Measurements from ENCODE around the gene ARAP1. TPM values are rescaled to one million over a fixed set of nuclear protein-coding genes. Genes with fewer than 3 reads are reported as not detected.

ARAP1 gene
- total and polyA plus RNA-seq, 7 experiments from 2014 or later, result 30.4 to 317 (median 132) TPM

DNA sequence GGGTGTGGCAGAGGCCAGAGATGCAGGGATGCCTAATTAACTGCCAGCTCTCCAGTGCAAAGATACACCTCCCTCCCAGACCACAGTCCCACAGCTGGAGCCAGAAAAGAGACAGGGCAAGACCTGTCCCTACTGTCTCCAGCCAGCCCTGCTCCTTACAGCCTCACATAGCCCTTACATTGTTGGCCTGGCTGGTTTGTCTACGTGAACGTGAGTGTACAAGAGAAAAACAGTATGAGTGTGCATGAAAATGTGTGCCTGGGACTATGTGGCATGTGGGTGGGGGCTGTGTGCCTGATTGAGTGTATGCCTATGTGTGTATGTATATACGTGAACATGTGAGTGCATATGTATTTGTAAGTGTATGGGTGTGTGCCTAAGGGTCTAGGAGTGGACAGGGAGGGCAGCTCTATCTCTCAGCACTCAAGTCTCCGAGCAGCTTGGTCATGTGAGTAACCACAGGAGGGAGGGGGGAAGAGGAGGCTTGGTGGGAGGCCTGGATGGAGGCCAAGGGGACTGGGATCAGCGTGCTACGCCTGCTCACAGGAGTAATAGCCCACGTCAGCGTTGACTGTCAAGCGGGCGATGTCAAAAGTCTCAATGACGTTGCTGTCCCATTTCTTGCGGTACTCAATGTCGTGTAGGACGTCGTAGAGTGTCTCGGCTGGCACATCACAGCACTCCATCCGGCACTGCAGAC is 6.6 kb upstream of the ARAP1 start:
- H3K4me1 ChIP-seq (ENCODE audit: control insufficient read depth in 2 of 2, insufficient read depth in 2 of 2, low read length in 2 of 2), result no peaks in the 10 kb centered on the region
- Mint-ChIP-seq H3K4me3 (no peak overlapping the region), H3K27me3 (no peaks in the 10 kb centered on the region), H3K36me3 (peaks cover 0 to 22% (median 5%) of the 10 kb centered on the region in 5 donors), H3K27ac (no peak overlapping the region), H3K4me1 (peaks cover 0 to 23% (median 7%) of the 10 kb centered on the region in 7 donors), H3K9me3 (no peaks in the 10 kb centered on the region)
- no peak for DNase-seq
- no peaks in the 10 kb centered on the region for H3K9me3 ChIP-seq (ENCODE audit: control insufficient read depth in 2 of 3, low read length in 3 of 3)
- peaks cover 0 to 8% (median 0%) of the 10 kb centered on the region in 3 experiments for H3K36me3 ChIP-seq (ENCODE audit: control insufficient read depth in 2 of 3, insufficient read depth in 3 of 3, low read length in 3 of 3)
- intact Hi-C loops (cut with micrococcal nuclease), result no loop called here
- CTCF ChIA-PET, result no interaction called here
- POLR2A ChIA-PET, result no interaction called here
- H3K4me3 ChIP-seq (ENCODE audit: low read length), result no peak overlapping the region
- H3K27me3 ChIP-seq (ENCODE audit: control insufficient read depth in 2 of 2, insufficient read depth in 2 of 2, low read length in 2 of 2), result no peaks in the 10 kb centered on the region
- peak; percentile 75 for ATAC-seq
- H3K27ac ChIP-seq (ENCODE audit: low read depth, low read length), result no peak overlapping the region

DNA sequence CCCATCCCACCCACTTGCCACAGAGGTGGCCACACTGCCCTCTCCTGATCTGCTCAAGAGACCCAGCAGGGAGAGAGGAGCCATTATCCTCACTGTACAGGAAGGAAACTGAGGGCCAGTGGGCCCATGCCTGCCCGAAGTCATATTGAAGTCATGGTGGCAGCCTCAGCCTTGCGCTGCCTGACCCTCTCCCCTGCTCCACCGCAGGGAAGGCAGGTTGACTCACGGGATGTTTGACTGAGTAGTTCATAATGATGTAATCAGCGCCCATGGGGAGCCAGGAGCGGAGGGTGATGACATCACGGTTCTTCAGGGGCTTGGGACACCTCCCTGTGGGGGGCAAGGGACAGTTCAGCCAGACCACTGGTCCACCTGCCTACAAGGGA is 6.1 kb upstream of the ARAP1 start:
- Mint-ChIP-seq H3K9me3 (no peaks in the 10 kb centered on the region), H3K27ac (no peak overlapping the region), H3K4me1 (peaks cover 2 to 25% (median 7%) of the 10 kb centered on the region in 7 donors), H3K36me3 (peaks cover 0 to 22% (median 5%) of the 10 kb centered on the region in 5 donors), H3K27me3 (no peaks in the 10 kb centered on the region), H3K4me3 (no peak overlapping the region)
- ATAC-seq (no peak), DNase-seq (no peak)
- no peak overlapping the region for H3K27ac ChIP-seq (ENCODE audit: low read depth, low read length)
- H3K4me1 ChIP-seq (ENCODE audit: control insufficient read depth in 2 of 2, insufficient read depth in 2 of 2, low read length in 2 of 2), result no peaks in the 10 kb centered on the region
- no peaks in the 10 kb centered on the region for H3K27me3 ChIP-seq (ENCODE audit: control insufficient read depth in 2 of 2, insufficient read depth in 2 of 2, low read length in 2 of 2)
- H3K4me3 ChIP-seq (ENCODE audit: low read length), result no peak overlapping the region
- H3K9me3 ChIP-seq (ENCODE audit: control insufficient read depth in 2 of 3, low read length in 3 of 3), result no peaks in the 10 kb centered on the region
- ChIA-PET POLR2A (no interaction called here), CTCF (no interaction called here)
- intact Hi-C loops (cut with micrococcal nuclease), result no loop called here
- H3K36me3 ChIP-seq (ENCODE audit: control insufficient read depth in 2 of 3, insufficient read depth in 3 of 3, low read length in 3 of 3), result peaks cover 0 to 8% (median 0%) of the 10 kb centered on the region in 3 experiments

DNA sequence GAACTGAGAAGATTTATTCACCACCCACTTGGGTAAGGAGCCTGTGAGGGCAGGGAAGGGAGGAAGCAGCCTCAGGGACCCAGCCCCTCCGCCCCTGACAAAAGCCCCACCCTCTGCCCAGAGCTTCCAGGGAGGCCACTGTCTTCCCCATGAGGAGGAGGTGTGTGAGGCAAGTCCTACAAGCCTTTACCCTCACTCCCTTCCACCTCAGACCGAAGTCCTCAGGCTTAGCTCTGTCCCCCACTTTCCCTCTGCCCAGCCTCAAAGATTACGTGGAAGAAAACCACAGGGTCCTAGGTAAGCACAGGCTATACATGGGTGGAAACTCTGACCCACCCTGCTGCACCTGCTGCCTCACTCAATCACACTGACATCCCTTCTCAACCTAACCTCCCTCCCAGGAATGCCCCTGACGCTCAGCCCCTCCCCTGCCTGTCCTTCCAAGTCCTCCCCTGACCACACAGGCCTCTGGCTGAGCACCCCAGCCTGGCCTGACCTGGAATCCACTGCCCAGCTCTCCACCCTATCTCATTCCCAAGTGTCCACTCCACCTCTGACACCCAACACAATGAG is 3.6 kb upstream of the ARAP1 start:
- Histone ChIP-seq H3K4me1 (ENCODE audit: control insufficient read depth in 2 of 2, insufficient read depth in 2 of 2, low read length in 2 of 2) (peaks cover 16 to 17% of the 10 kb centered on the region in 2 donors), H3K27ac (ENCODE audit: low read depth, low read length) (no peak overlapping the region), H3K4me3 (ENCODE audit: low read length) (no peak overlapping the region), H3K36me3 (ENCODE audit: control insufficient read depth in 2 of 3, insufficient read depth in 3 of 3, low read length in 3 of 3) (peaks cover 0 to 13% (median 0%) of the 10 kb centered on the region in 3 experiments), H3K27me3 (ENCODE audit: control insufficient read depth in 2 of 2, insufficient read depth in 2 of 2, low read length in 2 of 2) (no peaks in the 10 kb centered on the region), H3K9me3 (ENCODE audit: control insufficient read depth in 2 of 3, low read length in 3 of 3) (no peaks in the 10 kb centered on the region)
- ChIA-PET POLR2A (no interaction called here), CTCF (no interaction called here)
- Mint-ChIP-seq H3K4me1 (peaks cover 16 to 38% (median 21%) of the 10 kb centered on the region in 7 donors), H3K4me3 (peak overlapping the region in 1 of 10 donors; percentile 16), H3K27me3 (no peaks in the 10 kb centered on the region), H3K27ac (peak overlapping the region in 2 of 9 donors; percentile 22 to 51), H3K36me3 (peaks cover 0 to 22% (median 5%) of the 10 kb centered on the region in 5 donors), H3K9me3 (no peaks in the 10 kb centered on the region)
- intact Hi-C loops (cut with micrococcal nuclease), result no loop called here
- ATAC-seq (no peak), DNase-seq (no peak)

DNA sequence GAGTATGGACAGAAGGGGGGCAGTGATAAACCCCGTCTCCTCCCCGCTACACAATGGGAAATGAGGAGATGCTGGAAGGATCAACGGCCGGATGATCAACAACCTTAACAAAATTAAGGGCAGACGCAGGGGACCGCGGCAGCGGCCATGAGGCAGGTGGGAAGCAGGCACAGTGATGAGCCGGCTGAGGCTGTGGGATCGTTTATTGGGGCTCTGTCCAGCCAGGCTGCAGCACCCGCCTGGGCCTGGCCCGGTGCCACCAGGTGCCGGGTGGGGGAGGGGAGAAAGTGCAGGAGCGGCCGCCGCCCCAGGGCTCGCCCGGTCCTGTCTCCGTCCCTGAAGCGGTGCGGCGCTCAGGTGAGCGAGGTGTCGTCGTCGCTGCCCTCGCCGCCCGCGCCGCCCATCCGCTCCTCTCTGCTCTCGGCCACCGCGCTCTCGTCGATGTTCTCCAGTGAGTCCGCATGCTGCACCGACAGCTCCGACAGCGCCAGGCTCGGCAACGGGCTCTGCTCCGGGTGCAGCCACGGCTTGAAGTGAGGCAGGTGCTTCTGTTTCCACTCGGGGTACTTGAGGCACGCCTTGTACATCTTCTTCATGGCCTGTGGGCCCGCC is 2.4 kb upstream of the ARAP1 start:
- DNase-seq, result no peak
- Histone ChIP-seq H3K4me1 (ENCODE audit: control insufficient read depth in 2 of 2, insufficient read depth in 2 of 2, low read length in 2 of 2) (peaks cover 22 to 28% of the 10 kb centered on the region in 2 donors), H3K36me3 (ENCODE audit: control insufficient read depth in 2 of 3, insufficient read depth in 3 of 3, low read length in 3 of 3) (peaks cover 0 to 13% (median 0%) of the 10 kb centered on the region in 3 experiments), H3K4me3 (ENCODE audit: low read length) (no peak overlapping the region), H3K27ac (ENCODE audit: low read depth, low read length) (no peak overlapping the region), H3K9me3 (ENCODE audit: control insufficient read depth in 2 of 3, low read length in 3 of 3) (no peaks in the 10 kb centered on the region), H3K27me3 (ENCODE audit: control insufficient read depth in 2 of 2, insufficient read depth in 2 of 2, low read length in 2 of 2) (no peaks in the 10 kb centered on the region)
- ChIA-PET POLR2A (no interaction called here), CTCF (no interaction called here)
- Mint-ChIP-seq H3K9me3 (no peaks in the 10 kb centered on the region), H3K4me1 (peaks cover 24 to 45% (median 29%) of the 10 kb centered on the region in 7 donors), H3K27me3 (no peaks in the 10 kb centered on the region), H3K4me3 (peak overlapping the region in 1 of 10 donors; percentile 29), H3K36me3 (peaks cover 0 to 22% (median 5%) of the 10 kb centered on the region in 5 donors), H3K27ac (peak overlapping the region in 1 of 9 donors; percentile 28)
- intact Hi-C loops (cut with micrococcal nuclease), result no loop called here
- no peak for ATAC-seq

DNA sequence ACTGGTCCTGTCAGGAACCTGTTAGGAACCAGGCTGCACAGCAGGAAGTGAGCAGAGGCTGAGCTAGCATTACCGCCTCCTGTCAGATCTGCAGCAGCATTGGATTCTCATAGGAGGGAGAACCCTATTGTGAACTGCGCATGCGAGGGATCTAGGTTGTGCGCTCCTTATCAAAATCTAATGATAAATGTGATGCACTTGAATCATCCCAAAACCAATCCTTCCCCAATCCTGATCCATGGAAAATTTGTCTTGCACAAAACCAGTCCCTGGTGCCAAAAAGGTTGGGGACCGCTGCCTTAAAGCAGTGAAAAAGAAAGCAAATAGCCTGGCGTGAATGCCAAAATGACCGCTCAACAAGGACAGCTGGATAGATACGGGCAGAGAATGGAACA is 1.9 kb upstream of the ARAP1 start:
- DNase-seq (no peak), ATAC-seq (no peak)
- peak overlapping the region in 3 of 10 donors; percentile 32 to 98 (median 89) for H3K4me3 Mint-ChIP-seq
- Histone ChIP-seq H3K4me3 (ENCODE audit: low read length) (no peak overlapping the region), H3K4me1 (ENCODE audit: control insufficient read depth in 2 of 2, insufficient read depth in 2 of 2, low read length in 2 of 2) (peaks cover 24 to 30% of the 10 kb centered on the region in 2 donors), H3K27ac (ENCODE audit: low read depth, low read length) (no peak overlapping the region), H3K9me3 (ENCODE audit: control insufficient read depth in 2 of 3, low read length in 3 of 3) (no peaks in the 10 kb centered on the region), H3K27me3 (ENCODE audit: control insufficient read depth in 2 of 2, insufficient read depth in 2 of 2, low read length in 2 of 2) (no peaks in the 10 kb centered on the region), H3K36me3 (ENCODE audit: control insufficient read depth in 2 of 3, insufficient read depth in 3 of 3, low read length in 3 of 3) (peaks cover 0 to 13% (median 0%) of the 10 kb centered on the region in 3 experiments)
- ChIA-PET CTCF (interaction anchor here (1.9 kb wide), 1 partner anchor 23 kb away, joined by 5 read pairs; no protein-coding TSS in a partner anchor), POLR2A (no interaction called here)
- peak overlapping the region in 2 of 9 donors; percentile 15 to 32 for H3K27ac Mint-ChIP-seq
- peaks cover 28 to 44% (median 33%) of the 10 kb centered on the region in 7 donors for H3K4me1 Mint-ChIP-seq
- H3K27me3 Mint-ChIP-seq, result no peaks in the 10 kb centered on the region
- H3K9me3 Mint-ChIP-seq, result no peaks in the 10 kb centered on the region
- H3K36me3 Mint-ChIP-seq, result peaks cover 0 to 22% (median 5%) of the 10 kb centered on the region in 5 donors
- intact Hi-C loops (cut with micrococcal nuclease), result no loop called here

DNA sequence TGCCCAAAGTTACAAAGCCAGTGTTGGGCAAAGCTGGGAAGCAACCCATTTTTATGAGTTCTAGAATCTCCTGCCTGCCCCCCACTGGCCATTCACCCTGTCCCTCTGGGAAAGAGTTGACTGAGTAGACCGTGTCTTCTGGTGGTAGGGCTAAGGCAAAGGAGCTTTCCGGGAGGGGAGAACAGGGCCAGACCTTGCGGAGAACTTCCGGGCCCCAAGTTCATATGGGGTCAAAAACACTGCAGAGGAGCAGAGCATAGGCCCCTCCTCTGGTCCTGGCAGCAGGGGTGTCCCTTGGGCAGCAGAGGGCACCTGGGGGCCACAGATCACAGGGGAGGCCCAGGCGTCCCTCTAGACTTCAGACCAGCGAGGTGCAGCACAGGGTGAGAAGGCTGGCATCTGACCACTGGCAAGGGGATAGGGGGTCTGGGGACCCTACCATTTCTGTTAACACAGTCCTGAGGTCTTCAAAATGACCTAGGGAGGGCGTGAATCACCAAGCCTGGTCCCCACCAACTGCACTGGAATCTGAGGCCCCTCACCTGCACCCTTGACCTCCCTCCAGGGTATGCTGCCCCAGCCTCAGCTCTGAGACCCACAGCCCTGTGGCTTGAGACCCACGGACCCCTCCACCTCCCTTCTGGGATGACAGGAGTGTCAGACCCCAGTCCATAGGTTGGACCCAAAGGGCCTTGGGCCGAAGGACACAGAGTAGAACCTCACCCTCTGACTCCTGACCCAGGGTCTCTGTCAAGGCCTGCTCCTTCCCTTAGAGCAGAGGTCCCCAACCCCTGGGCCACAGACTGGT is 1.3 kb upstream of the ARAP1 start:
- intact Hi-C loops (cut with micrococcal nuclease), result loop anchor here (2.0 kb wide), 2 partner anchors 27 to 69 kb away; no protein-coding TSS in a partner anchor
- DNase-seq, result no peak

More for the DNA sequence above, 1.3 kb upstream of the ARAP1 start:
- Mint-ChIP-seq H3K4me1 (peaks cover 34 to 50% (median 39%) of the 10 kb centered on the region in 7 donors), H3K9me3 (no peaks in the 10 kb centered on the region), H3K4me3 (peak overlapping the region; percentile 89 to 98 (median 96)), H3K27me3 (no peaks in the 10 kb centered on the region), H3K27ac (peak overlapping the region in 8 of 9 donors; percentile 15 to 95 (median 92)), H3K36me3 (peaks cover 0 to 22% (median 5%) of the 10 kb centered on the region in 5 donors)
- Histone ChIP-seq H3K4me3 (ENCODE audit: low read length) (peak overlapping the region; percentile 93), H3K27ac (ENCODE audit: low read depth, low read length) (peak overlapping the region; percentile 81), H3K27me3 (ENCODE audit: control insufficient read depth in 2 of 2, insufficient read depth in 2 of 2, low read length in 2 of 2) (no peaks in the 10 kb centered on the region), H3K4me1 (ENCODE audit: control insufficient read depth in 2 of 2, insufficient read depth in 2 of 2, low read length in 2 of 2) (peaks cover 27 to 36% of the 10 kb centered on the region in 2 donors), H3K9me3 (ENCODE audit: control insufficient read depth in 2 of 3, low read length in 3 of 3) (no peaks in the 10 kb centered on the region), H3K36me3 (ENCODE audit: control insufficient read depth in 2 of 3, insufficient read depth in 3 of 3, low read length in 3 of 3) (peaks cover 0 to 13% (median 0%) of the 10 kb centered on the region in 3 experiments)
- no peak for ATAC-seq
- ChIA-PET POLR2A (interaction anchor here (0.6 to 1.6 kb wide), 3 partner anchors 17 to 39 kb away, joined by 4 to 8 read pairs (median 6); no protein-coding TSS in a partner anchor), CTCF (interaction anchor here (1.9 kb wide), 1 partner anchor 24 kb away, joined by 5 read pairs; no protein-coding TSS in a partner anchor)
